Right cardiac atrium (tissue), 5 donors: ENCODE data around the gene CENPP. TPM values are rescaled to one million over a fixed set of nuclear protein-coding genes. Genes with fewer than 3 reads are reported as not detected.

Experiments
- ATAC-seq, 2 donors: fragments of 200-7000 bp; cut with Tn5 transposase; one replicate each; pipeline versions ENCODE4 v1.8.0 to v1.9.1; 2020; ENCODE audit warnings: moderate library complexity in 2 of 2, mild to moderate bottlenecking in 1 of 2
- DNase-seq, 3 donors: peaks; one replicate each; pipeline ENCODE4 v3.0.0-alpha.2; 2020
- H3K27ac ChIP-seq: one replicate; pipeline ENCODE4 v1.5.1; 2013; ENCODE audit warnings: mild to moderate bottlenecking, low read length, control low read depth, moderate library complexity
- H3K27me3 ChIP-seq: one replicate; pipeline ENCODE4 v1.6.1; 2013; ENCODE audit not compliant: control insufficient read depth, insufficient read depth
- H3K4me1 ChIP-seq: one replicate; pipeline ENCODE4 v1.6.1; 2013; ENCODE audit warnings: low read length; ENCODE audit not compliant: control insufficient read depth, insufficient read depth
- H3K4me3 ChIP-seq: one replicate; pipeline ENCODE4 v1.5.1; 2013; ENCODE audit warnings: low read length, control low read depth
- H3K9me3 ChIP-seq: one replicate; pipeline ENCODE4 v1.6.1; 2013; ENCODE audit warnings: low read length; ENCODE audit not compliant: control insufficient read depth
- WGBS: extraction: QIAGEN DNeasy Blood & Tissue Kit; methylation state at CpG from one replicate; pipeline ENCODE4 v1.1.7; 2013; 5-methylcytosine and 5-hydroxymethylcytosine counted together
- intact Hi-C, 4 donors: fragments of 100-400 bp; cut with DNase I; formaldehyde crosslinking; loops; one replicate each; pipeline versions ENCODE4 v1.11.0 to v1.14.0; 2022 to 2023
- long read RNA-seq, 4 donors: library from polyadenylated mRNA; unstranded; transcript quantifications; one replicate each; pipeline ENCODE4 v2.0.0, GENCODE V29; 2020 to 2021
- polyA plus RNA-seq: library from polyadenylated mRNA; stranded (reverse); fragments of 200-250 nt; gene quantifications from one replicate; pipeline ENCODE4 v1.2.3, GENCODE V29; 2013
- total RNA-seq, 4 donors: library from RNA; stranded (reverse); fragmentation: NEBNext Ultra II Directional; extraction: Animal tissue kit (Norgen Biotek cat#: 25700); gene quantifications; one replicate each; pipeline ENCODE4 v1.2.1, GENCODE V29; 2021
- donor health status: healthy with polysubstance abuse.
- donor health status: DM: no; HTN: yes; CAD: no.
- donor health status: DM: no; HTN: no; CAD: no.
- donor health status: DM: no; HTN: yes; CAD: no; lungs with severe emphysema.
- donor health status: DM: yes; HTN: yes; CAD: no.

Gene CENPP
- total RNA-seq: 1 to 10 TPM; 2.0 to 4.0 (median 3.0) TPM
- polyA plus RNA-seq: 2.0 TPM
- long read RNA-seq, donor 1: 0 reads
- long read RNA-seq, donor 2, partial matches to known transcripts: 0 of 2 reads
- long read RNA-seq, donor 2, other reads (novel, unspliced or antisense): 2 of 2 reads
- long read RNA-seq, donor 3, partial matches to known transcripts: 0 of 2 reads
- long read RNA-seq, donor 3, other reads (novel, unspliced or antisense): 2 of 2 reads
- long read RNA-seq, donor 4: 0 reads

DNA sequence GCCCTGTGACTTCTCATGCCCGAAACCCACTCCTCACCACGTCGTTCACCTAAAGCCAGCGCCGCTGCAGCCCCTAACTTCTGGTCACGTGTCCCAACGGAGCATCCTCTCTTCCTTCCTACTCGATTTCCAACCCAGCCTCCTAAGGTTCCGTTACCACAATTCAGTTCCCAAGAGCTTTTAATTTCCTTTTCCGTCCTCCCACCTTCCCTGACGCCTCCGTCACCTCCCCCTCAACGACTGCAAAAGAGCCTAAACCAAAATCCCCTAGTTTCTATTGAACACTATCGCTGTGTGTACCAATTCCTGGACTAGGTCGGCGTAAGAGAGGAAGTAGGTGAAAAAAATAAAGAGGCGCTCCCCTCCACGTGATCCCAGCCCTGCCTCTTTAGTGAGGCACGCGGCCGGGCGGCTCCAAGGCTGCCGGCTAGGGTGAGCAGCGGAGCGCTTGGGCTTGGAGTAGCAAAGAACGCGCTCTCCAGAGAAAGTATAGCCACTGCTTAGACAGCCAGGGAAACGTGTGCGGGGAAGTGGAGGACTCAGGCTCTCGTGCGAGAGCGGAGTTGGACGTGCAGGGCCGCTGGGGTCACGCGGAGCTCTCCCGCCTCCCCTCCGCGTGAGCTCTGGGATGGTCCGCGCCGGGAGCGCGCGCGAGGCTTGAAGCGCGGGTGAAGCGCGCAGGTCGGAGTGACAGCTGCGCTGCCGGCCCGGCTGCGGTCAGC is at the start of gene CENPP, which contains the start of gene NOL8:
TSS of gene CENPP (plus strand) at position 685 of the 722 bp plus-strand sequence.
TSS of gene NOL8 (minus strand) at position 82 of the 722 bp plus-strand sequence. CDS start 1,189 bp downstream, outside the sequence.
- no peaks in the 10 kb centered on the region for H3K27me3 ChIP-seq
- peak within 1 kb of the TSS; percentile 99 for H3K4me3 ChIP-seq
- ATAC-seq (peak; percentile 99), DNase-seq (peak; percentile 86 to 94 (median 92))
- peak within 1 kb of the TSS; percentile 91 for H3K27ac ChIP-seq
- intact Hi-C loops: loop anchor here in 1 of 4 donors (10.0 kb wide), 1 partner anchor 309 kb away; no protein-coding TSS in a partner anchor
- WGBS: under 1% methylated on average over 55 of the region's 55 CpGs
- H3K4me1 ChIP-seq: no peaks in the 10 kb centered on the region
- no peaks in the 10 kb centered on the region for H3K9me3 ChIP-seq

- Histone ChIP-seq H3K9me3 (no peaks in the 10 kb centered on the region), H3K4me1 (no peaks in the 10 kb centered on the region), H3K27ac (no peak overlapping the region), H3K27me3 (no peaks in the 10 kb centered on the region), H3K4me3 (no peak overlapping the region)
- intact Hi-C loops: loop anchor here in 1 of 4 donors (5.0 kb wide), 1 partner anchor 34 kb away; no protein-coding TSS in a partner anchor
- 62% methylated on average over 11 of the region's 11 CpGs for WGBS
- ATAC-seq: no peak
- DNase-seq: no peak
These were observed 49.3 kb upstream of the CENPP start for GRCh38 chr9:92276331-92277032.

GRCh38 chr9:92278110-92278509 is 47.6 kb upstream of the CENPP start:
- ATAC-seq (no peak), DNase-seq (no peak)
- Histone ChIP-seq H3K27me3 (no peaks in the 10 kb centered on the region), H3K27ac (no peak overlapping the region), H3K4me1 (no peaks in the 10 kb centered on the region), H3K4me3 (no peak overlapping the region), H3K9me3 (no peaks in the 10 kb centered on the region)
- intact Hi-C loops: loop anchor here in 1 of 4 donors (5.0 kb wide), 1 partner anchor 36 kb away; no protein-coding TSS in a partner anchor
- WGBS: 80% methylated on average over 2 of the region's 2 CpGs

DNA sequence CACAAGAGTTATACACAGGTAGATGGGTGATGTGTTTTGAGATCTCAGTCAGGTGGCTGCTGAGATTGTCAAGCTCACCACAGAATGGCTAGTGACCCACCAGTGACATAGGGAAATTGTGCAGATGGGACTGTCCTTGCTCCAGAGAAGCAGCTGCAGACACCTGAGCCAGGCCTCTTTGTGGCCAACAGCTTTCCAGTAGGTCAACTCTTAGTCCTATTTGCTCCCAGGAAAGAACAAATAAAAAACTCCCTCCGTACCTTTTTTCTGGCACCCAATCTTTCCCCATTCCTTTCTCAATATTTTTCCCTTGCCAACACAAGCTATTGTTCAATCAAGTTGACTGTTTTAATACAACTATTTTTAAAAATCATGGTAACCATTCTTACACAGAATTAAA is 46.5 kb upstream of the CENPP start:
- 97% methylated on average over 1 of the region's 1 CpG for WGBS
- intact Hi-C loops: loop anchor here in 1 of 4 donors (5.0 kb wide), 1 partner anchor 37 kb away; no protein-coding TSS in a partner anchor
- Histone ChIP-seq H3K27ac (no peak overlapping the region), H3K27me3 (no peaks in the 10 kb centered on the region), H3K4me1 (no peaks in the 10 kb centered on the region), H3K9me3 (no peaks in the 10 kb centered on the region), H3K4me3 (no peak overlapping the region)
- ATAC-seq (no peak), DNase-seq (no peak)

DNA sequence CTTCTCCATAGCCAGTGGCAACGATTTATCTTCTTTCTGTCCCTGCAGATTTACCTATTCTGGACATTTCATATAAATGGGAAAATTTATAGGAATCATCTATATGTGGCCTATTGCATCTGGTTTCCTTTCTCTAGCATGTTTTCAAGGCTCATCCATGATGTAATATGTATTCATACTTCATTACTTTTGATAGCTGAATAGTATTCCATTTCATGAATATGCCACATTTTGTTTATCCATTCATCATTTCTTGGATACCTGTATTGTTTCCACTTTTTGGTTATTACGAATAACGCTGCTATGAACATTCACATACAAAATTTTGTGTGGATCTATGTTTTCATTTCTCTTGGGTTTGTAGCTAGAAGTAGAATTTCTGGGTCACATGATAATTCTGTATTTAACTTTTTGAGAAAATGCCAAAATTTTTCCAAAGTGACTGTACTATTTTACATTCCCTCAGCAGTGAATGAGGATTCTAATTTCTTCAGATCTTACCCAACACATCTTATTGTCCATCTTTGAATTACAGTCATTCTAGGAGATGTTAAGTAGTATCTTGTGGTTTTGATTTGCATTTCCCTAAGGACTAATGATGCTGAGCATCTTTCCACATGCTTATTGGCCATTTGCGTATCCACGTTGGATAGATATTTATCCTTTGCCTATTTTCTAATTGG is 35.9 kb upstream of the CENPP start:
- Histone ChIP-seq H3K4me1 (peaks cover 5% of the 10 kb centered on the region), H3K27ac (no peak overlapping the region), H3K27me3 (no peaks in the 10 kb centered on the region), H3K4me3 (no peak overlapping the region), H3K9me3 (no peaks in the 10 kb centered on the region)
- intact Hi-C loops: no loop called here
- DNase-seq: no peak
- 96% methylated on average over 5 of the region's 5 CpGs for WGBS
- no peak for ATAC-seq

DNA sequence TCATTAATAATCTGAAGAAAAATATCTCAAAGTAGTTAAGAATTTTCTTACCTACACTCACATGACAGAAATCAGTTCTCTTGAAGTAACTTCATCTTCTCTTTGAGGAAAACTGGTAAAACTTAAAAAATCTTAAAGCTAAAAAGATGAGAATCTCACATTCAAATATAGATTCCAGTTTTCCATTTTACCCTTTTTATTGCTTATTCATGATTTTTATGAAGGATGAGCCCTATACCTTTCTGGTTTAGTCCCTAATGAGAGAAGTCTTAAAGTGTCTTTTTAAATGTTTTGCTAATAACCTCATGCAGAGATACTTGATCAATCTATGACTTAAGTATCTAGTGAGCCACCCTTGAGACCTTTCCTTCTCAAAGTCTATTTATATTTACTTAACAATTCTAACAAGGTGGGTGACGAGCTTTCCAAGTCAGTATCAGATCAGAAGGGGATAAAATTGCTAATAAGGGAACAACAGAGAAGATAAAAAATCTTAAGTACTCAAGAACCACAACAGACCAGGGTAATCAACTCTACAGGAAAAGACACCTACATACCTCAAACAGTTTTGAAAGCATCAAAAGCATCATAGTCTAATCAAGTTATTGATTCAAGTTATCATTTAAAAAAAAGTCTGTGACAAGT is 34.8 kb upstream of the CENPP start:
- H3K27me3 ChIP-seq: no peaks in the 10 kb centered on the region
- H3K27ac ChIP-seq: no peak overlapping the region
- peaks cover 5% of the 10 kb centered on the region for H3K4me1 ChIP-seq
- H3K9me3 ChIP-seq: no peaks in the 10 kb centered on the region
- intact Hi-C loops: no loop called here
- WGBS: 71% methylated on average over 1 of the region's 1 CpG
- H3K4me3 ChIP-seq: no peak overlapping the region
- DNase-seq (no peak), ATAC-seq (no peak)

GRCh38 chr9:92291577-92291976 is 34.2 kb upstream of the CENPP start:
- no peak for ATAC-seq
- 90% methylated on average over 2 of the region's 2 CpGs for WGBS
- H3K4me1 ChIP-seq: peaks cover 5% of the 10 kb centered on the region
- H3K27me3 ChIP-seq: no peaks in the 10 kb centered on the region
- intact Hi-C loops: no loop called here
- DNase-seq: no peak
- no peak overlapping the region for H3K4me3 ChIP-seq
- H3K27ac ChIP-seq: no peak overlapping the region
- H3K9me3 ChIP-seq: no peaks in the 10 kb centered on the region

DNA sequence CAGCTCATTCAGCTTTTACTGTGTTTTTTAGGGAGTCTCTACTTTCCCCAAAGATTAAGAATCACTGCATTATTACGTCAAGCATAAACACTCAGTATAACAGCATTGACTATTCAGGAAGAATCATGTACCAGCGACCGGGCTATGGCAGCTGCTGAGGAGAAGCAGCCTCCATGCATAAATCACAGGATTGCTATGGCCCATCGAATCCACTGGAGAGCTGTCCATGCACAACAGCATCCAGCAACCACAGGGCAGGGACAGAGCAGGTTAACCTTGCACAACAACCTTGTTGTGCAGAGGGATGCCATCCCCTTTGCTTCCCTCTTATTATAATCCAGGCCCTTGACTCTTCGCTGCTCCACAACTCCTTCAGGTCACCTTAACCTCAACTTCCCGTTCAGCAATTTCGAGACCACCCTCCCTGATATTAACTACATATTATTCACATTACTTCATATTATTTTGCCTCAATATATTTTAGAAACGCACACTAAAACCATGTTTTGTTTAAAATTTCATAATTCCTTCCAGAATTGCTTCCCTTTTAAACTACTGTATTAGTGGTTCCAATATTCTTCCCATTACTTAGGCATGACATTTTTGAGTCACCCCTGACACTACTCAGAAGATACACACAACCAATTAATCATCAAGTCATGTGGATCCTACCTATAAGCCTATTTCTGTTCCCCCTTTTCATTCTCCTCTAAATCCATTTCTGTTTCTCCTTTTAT is 33.2 kb upstream of the CENPP start:
- intact Hi-C loops: no loop called here
- Histone ChIP-seq H3K9me3 (no peaks in the 10 kb centered on the region), H3K27me3 (no peaks in the 10 kb centered on the region), H3K27ac (no peak overlapping the region), H3K4me3 (peak overlapping the region; percentile 75), H3K4me1 (peaks cover 5% of the 10 kb centered on the region)
- ATAC-seq (no peak), DNase-seq (no peak)
- 64% methylated on average over 8 of the region's 8 CpGs for WGBS

DNA sequence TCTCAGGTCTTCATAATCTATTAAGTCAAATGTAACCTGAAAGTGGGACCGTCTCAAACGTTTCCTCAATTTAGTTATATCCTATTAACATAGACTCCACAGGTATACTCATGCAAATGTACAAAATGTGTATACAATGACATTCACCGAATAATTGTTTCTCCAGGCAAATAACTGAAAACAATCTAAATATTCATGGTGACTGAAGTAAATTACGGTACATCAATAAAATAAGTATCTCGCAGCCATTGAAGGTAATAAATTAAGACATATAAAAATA is 32.7 kb upstream of the CENPP start:
- Histone ChIP-seq H3K4me1 (peaks cover 5% of the 10 kb centered on the region), H3K27ac (no peak overlapping the region), H3K27me3 (no peaks in the 10 kb centered on the region), H3K9me3 (no peaks in the 10 kb centered on the region), H3K4me3 (peak overlapping the region; percentile 75)
- DNase-seq: no peak
- no peak for ATAC-seq
- intact Hi-C loops: no loop called here
- 2% methylated on average over 5 of the region's 5 CpGs for WGBS
